ENCODE data around the gene ZBTB7C. TPM values are rescaled to one million over a fixed set of nuclear protein-coding genes. Genes with fewer than 3 reads are reported as not detected.

Gene ZBTB7C
- total and polyA plus RNA-seq, 2 of the 8 experiments (the other 6 are each of a cell fraction or from before 2014, with no cell fraction given): 0.15 to 0.45 TPM

DNA sequence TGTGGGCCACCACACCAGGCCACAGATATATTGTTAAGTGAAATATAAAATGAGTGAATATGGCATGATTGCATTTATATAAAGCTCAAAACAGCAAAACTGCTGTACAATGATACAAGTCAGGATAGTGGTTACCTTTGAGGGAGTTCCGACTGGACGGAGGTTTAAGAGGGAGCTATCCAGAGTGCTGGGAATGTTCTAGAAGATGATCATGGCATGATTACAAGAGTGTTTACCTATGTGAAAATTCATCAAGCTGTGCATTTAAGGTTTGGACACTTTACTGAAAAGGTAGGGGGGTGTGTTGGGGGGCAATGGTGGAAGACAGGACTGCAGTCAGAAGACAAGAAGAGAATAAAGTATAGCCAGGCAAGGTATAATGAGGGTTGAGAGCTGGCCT is 201.4 kb downstream of the ZBTB7C start:
- Histone ChIP-seq H3K27me3 (replicated peaks in 1 of 4; ENCODE audit: control insufficient read depth in 3 of 4, extremely low read depth in 1 of 4, insufficient read depth in 3 of 4, low read length in 3 of 4) (no peaks in the 10 kb centered on the region), H4K91ac (replicated peaks; ENCODE audit: insufficient read length, low read length) (no peak overlapping the region), H4K8ac (ENCODE audit: extremely low read depth, insufficient read depth, low read length) (no peak overlapping the region), H3K4me2 (ENCODE audit: insufficient read depth in 1 of 2, low read depth in 2 of 2, low read length in 2 of 2) (no peak overlapping the region), H2AFZ (ENCODE audit: low read length) (no peak overlapping the region), H4K5ac (ENCODE audit: insufficient read length, low read depth, low read length) (no peak overlapping the region), H4K20me1 (replicated peaks in 1 of 2; ENCODE audit: control insufficient read depth in 1 of 2, insufficient read depth in 2 of 2, low read length in 2 of 2) (peaks cover 0 to 2% of the 10 kb centered on the region in 2 experiments), H3K4me3 (ENCODE audit: extremely low read depth in 1 of 4, insufficient read depth in 2 of 4, low read depth in 3 of 4, low read length in 4 of 4) (no peak overlapping the region), H2BK20ac (ENCODE audit: low read length) (no peak overlapping the region), H3K23ac (ENCODE audit: insufficient read length) (no peak overlapping the region), H3K23me2 (ENCODE audit: low read depth, low read length) (no peaks in the 10 kb centered on the region), H3K4me1 (replicated peaks in 1 of 4; ENCODE audit: control insufficient read depth in 3 of 4, insufficient read depth in 4 of 4, low read length in 3 of 4) (no peaks in the 10 kb centered on the region), H3K27ac (ENCODE audit: low read depth, low read length) (no peak overlapping the region), H2AK5ac (ENCODE audit: low read depth, low read length) (no peak overlapping the region), H3K56ac (replicated peaks; ENCODE audit: insufficient read length, low read depth, low read length) (no peak overlapping the region), H3K36me3 (ENCODE audit: control insufficient read depth in 2 of 4, insufficient read depth in 4 of 4, low read length in 3 of 4) (no peaks in the 10 kb centered on the region), H3K18ac (ENCODE audit: extremely low read depth, low read length) (no peak overlapping the region), H3K79me1 (ENCODE audit: low read depth, low read length) (no peaks in the 10 kb centered on the region), H3K14ac (ENCODE audit: insufficient read length) (no peak overlapping the region), H3K9ac (replicated peaks in 1 of 4; ENCODE audit: extremely low read depth in 1 of 4, low read depth in 3 of 4, low read length in 3 of 4) (no peak overlapping the region), H2BK5ac (ENCODE audit: low read depth, low read length) (no peak overlapping the region), H2BK120ac (replicated peaks; ENCODE audit: low read depth, low read length) (no peak overlapping the region), H3K9me3 (ENCODE audit: insufficient read depth in 2 of 2, low read depth in 1 of 2, low read length in 1 of 2) (no peaks in the 10 kb centered on the region; a peak in 1 of 4 replicates), H2BK15ac (ENCODE audit: low read length) (no peak overlapping the region), H3K79me2 (ENCODE audit: control insufficient read depth in 1 of 2, insufficient read depth in 2 of 2, low read length in 2 of 2) (no peaks in the 10 kb centered on the region), H3K4ac (replicated peaks; ENCODE audit: insufficient read length, low read depth, low read length) (no peak overlapping the region), H2BK12ac (ENCODE audit: low read depth, low read length) (no peak overlapping the region)
- 100% methylated on average over 2 of the region's 2 CpGs; no CpG with 5 or more reads in 1 of the 2 experiments for WGBS, 2 experiments (ENCODE audit: extremely low coverage in 1 of 2, insufficient coverage in 1 of 2, insufficient read length in 1 of 2, insufficient replicate concordance in 2 of 2, low coverage in 1 of 2, low lambda C conversion rate in 2 of 2, missing lambda C conversion rate in 1 of 2)
- no peak for DNase-seq (ENCODE audit: low read depth in 1 of 2, low spot score in 2 of 2)
- ChIA-PET POLR2A (ENCODE audit: partially characterized antibody) (interaction anchor here (0.6 kb wide), 1 partner anchor 150 kb away, joined by 5 read pairs; no protein-coding TSS in a partner anchor), CTCF (ENCODE audit: partially characterized antibody) (interaction anchor here (0.6 to 4.7 kb wide), 9 partner anchors 23 to 1438 kb away, joined by 3 to 21 read pairs (median 3); no protein-coding TSS in a partner anchor)
- no peak for FAIRE-seq
- no peak for TF ChIP-seq NRF1 (IDR thresholded peaks at IDR 0.05; ENCODE audit: low read depth, low read length)
- TF ChIP-seq BCL11A (IDR thresholded peaks at IDR 0.05; ENCODE audit: low read depth in 2 of 2, low read length in 2 of 2): no peak
